Stimulated activated CD4-positive, alpha-beta T cell treated with anti-CD3 and anti-CD28 coated beads, Interleukin-15, amount 100 ng/mL, for 1 hour (primary cell): ENCODE results near the gene TRAF1.

Experiments
- DNase-seq, 2 donors: peaks; one replicate each; pipeline ENCODE4 v3.0.0-alpha.2; 2020; ENCODE audit warnings: low read depth in 1 of 2, low spot score in 1 of 2

The TRAF1 gene

DNA sequence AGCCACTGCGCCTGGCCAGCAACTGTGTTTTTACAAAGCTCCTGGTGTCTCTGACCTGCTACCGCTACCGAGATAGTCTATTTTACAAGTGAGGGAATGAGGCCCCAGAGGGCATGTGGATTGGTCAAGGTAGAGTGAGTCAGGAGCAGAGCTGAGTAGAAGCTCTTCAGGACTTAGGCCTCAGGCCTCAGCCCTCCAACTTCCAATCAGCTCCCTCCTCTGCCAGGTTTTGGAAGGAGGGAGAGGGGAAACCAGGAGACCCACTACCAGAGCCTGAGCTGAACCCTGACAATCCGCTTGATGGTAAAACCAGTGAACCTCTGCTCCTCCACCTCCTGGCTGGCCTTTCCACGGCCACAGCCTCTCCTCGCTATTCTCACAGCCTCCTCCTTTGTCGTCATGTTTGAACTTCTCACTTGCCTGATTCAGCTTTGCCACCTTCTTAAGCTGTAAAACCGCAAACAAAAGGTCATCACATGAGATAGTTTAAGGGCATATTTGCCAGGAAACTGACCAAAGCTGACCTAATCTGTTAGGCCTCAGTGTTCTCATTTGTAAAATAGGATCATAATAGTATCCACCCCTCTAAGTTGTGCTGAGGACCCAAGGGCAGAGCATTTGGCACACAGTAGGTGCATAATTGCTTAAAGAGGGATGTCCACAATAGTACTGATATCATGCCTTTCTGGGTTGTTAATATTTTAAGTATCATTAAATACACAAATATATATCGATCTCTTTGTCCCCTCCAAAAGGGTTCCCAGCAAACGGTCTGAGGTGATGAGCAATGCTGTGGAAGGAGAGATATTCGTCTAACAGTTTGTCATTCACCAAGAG lies 1.7 kb downstream of the TRAF1 start:
- DNase-seq: no peak

GRCh38 chr9:120923620-120924328 lies 2.8 kb downstream of the TRAF1 start:
- no peak for DNase-seq

DNA sequence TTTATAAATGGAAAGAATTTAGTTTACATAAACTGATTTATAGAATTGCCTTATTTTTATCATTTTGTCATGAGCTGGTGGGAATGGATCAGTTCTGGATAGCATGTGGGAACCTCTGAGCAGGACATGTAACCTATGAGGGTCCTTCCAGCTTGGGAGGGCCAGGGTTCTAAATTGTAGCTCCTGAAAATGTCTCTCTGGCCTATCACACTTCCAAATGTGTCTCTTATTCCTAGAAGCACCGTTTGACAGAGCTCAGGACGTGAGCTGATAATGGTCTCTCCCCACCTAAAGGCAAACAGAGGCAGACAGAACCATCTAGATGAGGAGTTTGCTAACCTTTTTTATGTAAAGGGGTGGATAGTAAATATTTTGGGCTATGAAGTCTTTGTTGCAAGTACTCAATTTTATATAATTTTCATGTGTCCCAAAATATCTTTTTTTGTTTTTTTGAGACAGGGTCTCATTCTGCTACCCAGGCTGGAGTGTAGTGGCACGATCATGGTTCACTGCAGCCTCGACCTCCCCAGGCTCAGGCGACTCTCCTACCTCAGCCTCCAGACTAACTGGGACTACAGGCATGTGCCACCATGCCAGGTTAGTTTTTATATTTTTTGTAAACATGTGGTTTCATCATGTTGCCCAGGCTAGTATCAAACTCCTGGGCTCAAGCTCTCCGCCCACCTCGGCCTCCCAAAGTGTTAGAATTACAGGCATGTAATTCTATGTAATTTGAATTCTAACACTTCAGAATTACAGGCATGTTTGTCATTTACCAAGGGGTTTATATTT lies 4.0 kb downstream of the TRAF1 start:
- no peak for DNase-seq

DNA sequence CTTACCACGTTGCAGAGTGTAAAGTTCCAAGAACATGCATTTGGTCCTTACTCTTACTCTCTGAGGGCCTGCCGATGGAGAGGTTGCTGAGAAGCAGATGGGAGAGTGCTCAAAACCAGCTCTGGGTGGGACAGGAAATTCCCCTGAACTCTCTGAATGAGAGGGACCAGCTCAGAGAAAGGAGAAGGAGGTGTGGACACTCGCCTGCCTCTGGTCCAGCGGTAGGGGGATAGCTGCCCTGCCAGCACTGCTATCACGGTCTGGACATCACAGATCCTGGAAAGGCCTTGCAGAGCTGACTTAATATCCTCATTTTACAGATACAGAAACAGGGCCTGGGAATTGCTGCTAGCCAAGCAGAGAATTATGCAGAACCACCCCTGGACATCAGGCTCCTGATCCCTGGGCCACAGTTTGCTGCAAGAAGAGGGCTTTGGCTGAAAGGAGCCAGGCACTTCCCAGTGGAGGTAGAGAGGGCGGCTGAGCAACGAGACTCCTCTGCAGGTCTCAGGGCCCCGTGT lies 4.9 kb downstream of the TRAF1 start:
- no peak for DNase-seq

DNA sequence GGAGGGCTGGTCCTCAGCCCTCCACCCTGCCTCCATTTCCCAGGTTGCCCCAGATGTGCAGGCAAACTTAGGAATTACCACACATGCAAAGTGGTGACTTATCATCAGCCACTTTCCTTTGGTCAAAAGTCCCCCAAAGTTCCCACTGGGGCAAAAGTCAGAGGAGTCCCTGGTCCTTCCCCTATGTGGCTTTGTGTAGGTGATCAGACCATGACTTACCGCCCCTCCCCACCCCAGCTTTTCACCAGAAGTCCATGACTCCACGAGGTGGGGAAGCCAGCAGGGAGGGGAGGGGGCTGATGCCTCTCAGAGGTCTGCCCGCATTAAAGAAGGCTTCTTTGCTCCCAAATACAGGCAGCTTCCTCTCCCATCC lies 5.8 kb downstream of the TRAF1 start:
- no peak for DNase-seq

GRCh38 chr9:120919843-120920805 lies 6.5 kb downstream of the TRAF1 start:
- DNase-seq: no peak

DNA sequence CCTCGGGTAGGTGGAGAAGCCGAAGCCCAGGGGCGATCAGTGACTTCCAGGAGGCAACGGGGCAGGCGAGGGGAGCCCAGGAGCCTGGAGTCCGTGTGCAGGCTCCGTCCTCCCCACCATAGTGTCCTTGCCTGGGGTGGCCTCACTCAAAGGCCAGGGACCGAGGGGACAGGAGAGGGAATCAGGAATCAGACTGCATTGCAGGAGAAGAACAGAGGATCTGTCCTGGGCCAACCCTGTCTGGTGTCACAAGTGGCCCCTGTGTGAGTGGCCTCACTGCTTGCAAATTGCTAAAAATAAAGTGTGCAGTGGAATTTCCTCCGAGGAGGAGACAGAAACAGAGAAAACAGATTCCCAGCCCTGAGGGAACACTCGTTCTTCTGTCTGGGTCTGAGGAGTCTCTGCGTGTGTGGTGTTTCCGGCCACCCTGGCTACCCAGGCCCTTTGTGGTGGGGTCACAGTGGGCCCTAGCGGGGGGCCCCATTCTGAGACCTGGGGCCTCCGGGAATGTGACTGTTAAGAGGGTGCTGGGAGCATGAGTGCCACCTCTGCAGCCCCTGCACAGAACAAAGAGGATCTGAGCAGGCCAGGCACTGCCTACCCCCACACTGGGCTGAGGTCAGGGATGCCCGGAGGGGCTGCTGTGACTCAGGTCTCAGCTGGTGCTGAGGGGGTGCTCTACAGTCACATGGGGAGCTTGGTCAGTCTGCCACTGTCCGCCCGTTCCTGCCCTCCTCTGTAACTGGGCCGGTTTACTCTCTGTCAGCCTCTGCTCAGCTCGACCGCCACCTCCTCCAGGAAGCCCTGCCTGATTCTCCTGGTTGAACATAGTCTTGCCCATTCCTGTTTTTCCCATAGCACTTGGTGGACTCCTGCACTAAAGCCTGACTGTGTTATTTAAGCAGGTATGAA lies 7.4 kb downstream of the TRAF1 start:
- no peak for DNase-seq

DNA sequence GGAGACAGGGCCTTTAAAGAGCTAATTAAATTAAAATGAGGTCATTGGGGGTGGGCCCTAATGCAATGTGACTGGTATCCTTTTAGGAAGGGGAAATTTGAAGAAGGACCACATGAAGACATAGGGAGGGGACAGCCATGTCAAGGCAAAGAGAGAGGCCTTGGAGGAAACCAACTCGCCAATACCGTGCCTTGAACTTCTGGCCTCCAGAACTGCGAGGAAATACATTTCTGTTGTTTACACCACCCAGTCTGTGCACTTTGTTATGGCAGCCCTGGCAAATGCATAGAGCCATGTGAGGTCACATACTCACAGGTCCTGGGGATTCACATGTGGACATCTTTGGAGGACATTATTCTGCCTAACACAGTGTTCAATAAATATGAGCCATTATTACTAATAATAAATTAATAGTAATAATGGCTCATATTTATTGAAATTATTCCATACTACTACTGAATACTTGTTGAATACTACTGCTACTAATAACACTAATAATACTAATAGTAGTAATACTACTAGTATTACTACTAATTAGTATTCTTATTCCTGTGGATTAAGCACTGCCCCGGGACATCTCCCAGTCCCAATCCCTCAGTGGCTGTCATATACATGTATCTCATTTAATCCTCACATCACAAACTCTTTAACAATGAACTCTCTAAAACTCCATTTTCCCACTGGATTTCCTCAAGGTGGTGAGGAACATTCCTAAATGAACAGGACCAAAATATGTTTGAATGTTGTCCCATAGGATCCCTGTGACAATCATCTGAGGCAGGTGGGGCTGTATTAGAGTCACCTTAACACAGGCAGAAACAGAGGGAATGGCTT lies 8.4 kb downstream of the TRAF1 start:
- DNase-seq: peak in 1 of 2 donors; percentile 5

GRCh38 chr9:120916991-120917880 lies 9.4 kb downstream of the TRAF1 start:
- peak in 1 of 2 donors; percentile 12 for DNase-seq

- no peak for DNase-seq
Observed at GRCh38 chr9:120916588-120916987, 10.0 kb downstream of the TRAF1 start.

DNA sequence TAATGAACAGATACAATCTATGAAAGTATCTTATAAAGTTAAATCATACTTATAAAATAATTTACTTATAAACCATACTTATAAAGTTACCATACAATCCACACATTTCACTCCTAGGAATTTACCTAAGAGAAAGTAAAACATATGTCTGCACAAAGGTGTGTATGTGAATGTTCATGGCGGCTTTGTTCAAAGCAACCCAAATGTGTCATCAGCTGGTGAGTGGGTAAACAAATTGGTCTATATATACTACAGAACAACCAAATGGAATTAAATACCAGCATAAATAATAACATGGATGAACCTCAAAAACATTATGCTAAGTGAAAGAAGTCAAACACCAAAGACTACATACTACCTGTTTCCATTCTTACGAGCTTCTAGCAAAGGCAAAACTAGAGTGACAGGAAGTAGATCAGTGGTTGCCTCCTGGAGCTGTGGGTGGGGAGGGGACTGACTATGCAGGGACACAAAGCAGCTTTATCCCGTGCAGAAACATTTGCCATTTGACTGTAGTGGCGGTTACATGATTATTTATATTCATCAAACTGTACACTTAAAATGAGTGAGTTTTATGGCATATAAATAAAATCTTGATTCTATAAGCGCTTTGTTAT lies 10.6 kb downstream of the TRAF1 start:
- no peak for DNase-seq

DNA sequence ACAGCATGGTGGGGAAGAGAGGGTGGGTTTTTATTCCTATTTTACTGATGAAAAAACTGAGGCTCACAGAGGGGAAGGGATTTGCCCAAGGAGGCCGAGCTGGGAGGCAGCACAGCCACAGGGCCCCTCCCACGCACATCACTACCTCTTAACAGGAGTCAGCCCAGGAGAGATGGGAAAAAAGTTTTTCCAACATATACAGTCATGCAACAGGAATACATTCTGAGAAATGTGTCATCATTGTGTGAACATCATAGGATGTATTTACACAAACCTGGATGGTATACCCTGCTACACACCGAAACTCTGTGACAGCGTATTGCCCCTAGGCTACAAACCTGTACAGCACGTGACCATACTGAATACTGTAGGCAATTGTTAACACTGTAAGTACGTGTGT lies 11.6 kb downstream of the TRAF1 start:
- DNase-seq: no peak

DNA sequence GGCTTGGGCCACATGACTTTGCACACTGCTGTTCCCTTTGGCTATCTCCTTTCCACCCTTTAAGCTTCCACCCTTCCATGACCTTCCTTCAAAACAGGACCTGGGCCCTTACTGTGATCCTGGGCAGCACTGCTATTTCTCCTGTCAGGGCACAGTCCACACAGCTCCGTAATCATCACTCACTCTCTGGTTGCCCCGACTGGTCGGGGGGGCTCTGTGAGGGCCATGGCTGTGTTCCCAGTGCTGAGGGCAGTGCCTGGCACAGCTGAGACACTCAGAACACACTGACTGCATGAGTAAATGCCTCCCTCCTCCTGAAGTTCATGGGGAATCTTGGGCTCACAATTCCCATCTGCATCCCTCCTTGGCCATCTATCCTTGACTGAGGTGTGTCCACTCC lies 12.2 kb downstream of the TRAF1 start:
- no peak for DNase-seq

GRCh38 chr9:120913647-120914264 lies 12.8 kb downstream of the TRAF1 start:
- no peak for DNase-seq

- DNase-seq: no peak
Observed at GRCh38 chr9:120912958-120913646, 13.5 kb downstream of the TRAF1 start.

DNA sequence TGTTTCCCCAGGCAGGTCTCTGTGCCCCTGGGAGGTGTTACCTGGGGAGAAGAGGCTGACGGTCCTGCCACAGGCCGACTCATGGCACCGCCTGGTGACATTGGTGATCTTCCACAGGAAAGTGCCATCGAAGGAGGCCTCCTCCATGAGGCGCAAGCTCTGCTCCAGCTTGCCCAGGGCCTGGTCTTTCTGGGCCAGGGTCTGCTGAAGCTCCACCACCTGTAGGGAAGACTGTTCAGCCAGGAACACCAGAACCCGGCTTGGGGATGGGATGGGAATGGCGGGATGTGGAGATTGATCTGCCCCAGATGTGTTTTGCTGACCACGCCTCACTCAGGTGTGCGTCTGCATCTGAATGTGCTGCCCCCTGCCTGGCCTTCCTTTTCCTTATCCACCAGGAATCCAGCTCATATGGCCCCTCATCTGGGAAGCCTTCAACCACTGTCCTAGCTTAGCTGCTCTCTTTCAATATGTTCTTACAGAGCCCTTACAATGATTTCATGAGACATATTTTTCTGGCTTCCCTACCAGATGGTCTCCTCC lies 15.2 kb downstream of the TRAF1 start:
- no peak for DNase-seq
